Transverse colon (tissue), 4 donors: ENCODE data around the gene SH3RF1. TPM values are rescaled to one million over a fixed set of nuclear protein-coding genes. Genes with fewer than 3 reads are reported as not detected.

Experiments used
- DNase-seq: peaks from one replicate; pipeline ENCODE4 v3.0.0-alpha.2; 2019
- H3K27ac ChIP-seq, 4 donors: fragments of 200-600 bp; sonication (generic); 2 replicates each; pipeline ENCODE4 v1.5.1; 2016 to 2018; ENCODE audit warnings: inconsistent platforms in 4 of 4
- H3K27me3 ChIP-seq: fragments of 200-600 bp; sonication (generic); 2 replicates; pipeline ENCODE4 v1.5.1; 2017; ENCODE audit warnings: inconsistent platforms
- H3K36me3 ChIP-seq, 4 donors: fragments of 200-600 bp; sonication (generic); 2 replicates each; pipeline ENCODE4 v1.5.1; 2017 to 2019; ENCODE audit warnings: inconsistent platforms in 4 of 4
- H3K4me1 ChIP-seq, 4 donors: fragments of 200-600 bp; sonication (generic); 2 replicates each; pipeline ENCODE4 v1.5.1; 2017 to 2020; ENCODE audit warnings: inconsistent platforms in 4 of 4
- H3K4me3 ChIP-seq, 4 donors: fragments of 200-600 bp; sonication (generic); 1 replicate in 1 of 4; 2 replicates in 3 of 4; pipeline versions ENCODE4 v1.5.1 to v1.6.1; 2017 to 2019; ENCODE audit warnings: inconsistent platforms in 4 of 4
- H3K9me3 ChIP-seq, 2 donors: fragments of 200-600 bp; sonication (generic); 2 replicates each; pipeline ENCODE4 v1.5.1; 2017 to 2019; ENCODE audit warnings: inconsistent platforms in 2 of 2
- EP300 ChIP-seq: sonication (generic); formaldehyde crosslinking; IDR thresholded peaks from one replicate; pipeline ENCODE4 v1.6.1; 2017; ENCODE audit warnings: antibody characterized with exemption, low read depth
- POLR2A ChIP-seq: fragments of 450-650 bp; IDR thresholded peaks from one replicate; pipeline ENCODE4 v1.6.1; 2016; ENCODE audit warnings: antibody characterized with exemption, mild to moderate bottlenecking, moderate library complexity
- POLR2AphosphoS5 ChIP-seq, 3 donors: sonication (generic); formaldehyde crosslinking; IDR thresholded peaks; one replicate each; pipeline ENCODE4 v1.6.1; 2016; ENCODE audit warnings: antibody characterized with exemption in 3 of 3
- WGBS, 2 donors: methylation state at CpG; one replicate each; pipeline ENCODE4 v1.1.5; 2018; ENCODE audit warnings: low coverage in 1 of 2; 5-methylcytosine and 5-hydroxymethylcytosine counted together
- in situ Hi-C, 4 donors: fragments of 200-750 bp; cut with MboI; loops; one replicate each; pipeline versions ENCODE4 v1.15.0 to v1.15.1; 2017; ENCODE audit warnings: low sequenced_read_pairs in 3 of 4, low pct_ligation_motif_present in 1 of 4, low pct_unique_long_range_greater_than_20kb in 1 of 4
- intact Hi-C: fragments of 100-400 bp; cut with DNase I; formaldehyde crosslinking; loops from one replicate; pipeline ENCODE4 v1.15.1; 2023; ENCODE audit warnings: low total_unique reads
- total RNA-seq, 4 donors: library from RNA; depleted of rRNA; stranded (reverse); fragments of >200 nt; gene quantifications; one replicate each; pipeline ENCODE4 v1.1.0, GENCODE V29; 2016
- TF ChIP-seq, protein P1 (sequence below), 5 experiments: fragments of 200-600 bp in 3 of 5; fragments of 450-650 bp in 2 of 5; sonication (generic) in 3 of 5; IDR thresholded peaks; 1 replicate in 2 of 5; 2 replicates in 3 of 5; pipeline ENCODE4 v1.5.1; 2016 to 2017; ENCODE audit warnings: antibody characterized with exemption in 5 of 5, inconsistent platforms in 3 of 5, mild to moderate bottlenecking in 2 of 5, moderate library complexity in 1 of 5

SH3RF1 gene
- total RNA-seq, 4 donors from 2014 or later = 49.0 to 63.4 (median 54.3) TPM

DNA sequence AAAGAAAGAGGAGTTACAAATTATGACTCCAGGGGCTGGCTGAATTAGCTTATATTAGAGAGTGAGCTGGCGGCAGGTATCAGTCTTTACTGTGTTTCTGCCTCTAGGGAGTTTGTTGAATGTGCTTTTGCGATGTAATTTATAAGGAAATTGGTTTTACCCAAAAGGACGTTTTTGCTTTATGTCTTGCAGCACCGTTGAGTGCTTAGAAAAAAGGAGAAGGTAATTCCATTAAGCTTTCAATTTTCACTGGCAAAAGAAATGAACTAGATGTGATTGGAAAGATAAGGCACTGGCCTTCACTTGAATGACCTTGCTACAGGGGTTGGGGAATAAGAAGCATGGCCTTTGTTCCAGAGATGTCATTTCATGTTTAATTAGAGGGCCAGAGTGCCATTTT lies 185.8 kb downstream of the SH3RF1 start:
- no peak overlapping the region for H3K27ac ChIP-seq
- in situ Hi-C loops = no loop called here
- no peaks in the 10 kb centered on the region for H3K27me3 ChIP-seq
- peaks cover 0 to 18% (median 0%) of the 10 kb centered on the region in 4 donors for H3K4me1 ChIP-seq
- no peak for DNase-seq
- TF ChIP-seq, protein P1, sequence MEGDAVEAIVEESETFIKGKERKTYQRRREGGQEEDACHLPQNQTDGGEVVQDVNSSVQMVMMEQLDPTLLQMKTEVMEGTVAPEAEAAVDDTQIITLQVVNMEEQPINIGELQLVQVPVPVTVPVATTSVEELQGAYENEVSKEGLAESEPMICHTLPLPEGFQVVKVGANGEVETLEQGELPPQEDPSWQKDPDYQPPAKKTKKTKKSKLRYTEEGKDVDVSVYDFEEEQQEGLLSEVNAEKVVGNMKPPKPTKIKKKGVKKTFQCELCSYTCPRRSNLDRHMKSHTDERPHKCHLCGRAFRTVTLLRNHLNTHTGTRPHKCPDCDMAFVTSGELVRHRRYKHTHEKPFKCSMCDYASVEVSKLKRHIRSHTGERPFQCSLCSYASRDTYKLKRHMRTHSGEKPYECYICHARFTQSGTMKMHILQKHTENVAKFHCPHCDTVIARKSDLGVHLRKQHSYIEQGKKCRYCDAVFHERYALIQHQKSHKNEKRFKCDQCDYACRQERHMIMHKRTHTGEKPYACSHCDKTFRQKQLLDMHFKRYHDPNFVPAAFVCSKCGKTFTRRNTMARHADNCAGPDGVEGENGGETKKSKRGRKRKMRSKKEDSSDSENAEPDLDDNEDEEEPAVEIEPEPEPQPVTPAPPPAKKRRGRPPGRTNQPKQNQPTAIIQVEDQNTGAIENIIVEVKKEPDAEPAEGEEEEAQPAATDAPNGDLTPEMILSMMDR (IDR thresholded peaks at IDR 0.05) = no peak
- TF ChIP-seq EP300 (no peak), POLR2A (no peak), POLR2AphosphoS5 (IDR thresholded peaks at IDR 0.05) (no peak)
- no peaks in the 10 kb centered on the region for H3K9me3 ChIP-seq
- H3K36me3 ChIP-seq = no peaks in the 10 kb centered on the region
- H3K4me3 ChIP-seq = no peak overlapping the region
- intact Hi-C loops = no loop called here
- 84 to 86% methylated on average over 4 of the region's 4 CpGs for WGBS, 2 donors

DNA sequence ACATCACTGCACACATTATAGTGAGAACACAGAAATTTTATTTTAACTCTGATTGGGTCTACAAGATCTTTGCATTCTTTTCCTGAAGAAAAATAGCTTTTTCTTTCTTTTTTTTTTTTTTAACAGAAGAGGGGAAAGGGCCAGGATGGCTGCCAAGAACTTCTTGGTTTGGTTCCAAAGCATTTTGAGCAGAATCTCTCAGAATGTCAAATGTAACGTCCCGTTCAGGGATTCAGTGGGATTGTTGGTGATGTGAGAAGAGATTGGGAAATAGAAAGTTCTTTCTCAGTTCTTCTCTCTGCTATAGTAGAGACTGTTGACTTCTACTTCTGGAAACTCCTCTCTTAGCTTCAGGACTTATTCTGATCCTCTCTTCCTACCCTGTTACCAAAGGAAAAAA lies 189.8 kb downstream of the SH3RF1 start:
- Histone ChIP-seq H3K36me3 (no peaks in the 10 kb centered on the region), H3K27me3 (no peaks in the 10 kb centered on the region), H3K9me3 (no peaks in the 10 kb centered on the region), H3K27ac (peak overlapping the region; percentile 16 to 66 (median 39)), H3K4me1 (peaks cover 0 to 22% (median 0%) of the 10 kb centered on the region in 4 donors), H3K4me3 (no peak overlapping the region)
- TF ChIP-seq, protein P1 (IDR thresholded peaks at IDR 0.05) = no peak
- TF ChIP-seq POLR2A (no peak), EP300 (no peak)
- intact Hi-C loops = no loop called here
- in situ Hi-C loops = no loop called here
- DNase-seq = no peak
- 38 to 58% methylated on average over 2 of the region's 2 CpGs for WGBS, 2 donors

DNA sequence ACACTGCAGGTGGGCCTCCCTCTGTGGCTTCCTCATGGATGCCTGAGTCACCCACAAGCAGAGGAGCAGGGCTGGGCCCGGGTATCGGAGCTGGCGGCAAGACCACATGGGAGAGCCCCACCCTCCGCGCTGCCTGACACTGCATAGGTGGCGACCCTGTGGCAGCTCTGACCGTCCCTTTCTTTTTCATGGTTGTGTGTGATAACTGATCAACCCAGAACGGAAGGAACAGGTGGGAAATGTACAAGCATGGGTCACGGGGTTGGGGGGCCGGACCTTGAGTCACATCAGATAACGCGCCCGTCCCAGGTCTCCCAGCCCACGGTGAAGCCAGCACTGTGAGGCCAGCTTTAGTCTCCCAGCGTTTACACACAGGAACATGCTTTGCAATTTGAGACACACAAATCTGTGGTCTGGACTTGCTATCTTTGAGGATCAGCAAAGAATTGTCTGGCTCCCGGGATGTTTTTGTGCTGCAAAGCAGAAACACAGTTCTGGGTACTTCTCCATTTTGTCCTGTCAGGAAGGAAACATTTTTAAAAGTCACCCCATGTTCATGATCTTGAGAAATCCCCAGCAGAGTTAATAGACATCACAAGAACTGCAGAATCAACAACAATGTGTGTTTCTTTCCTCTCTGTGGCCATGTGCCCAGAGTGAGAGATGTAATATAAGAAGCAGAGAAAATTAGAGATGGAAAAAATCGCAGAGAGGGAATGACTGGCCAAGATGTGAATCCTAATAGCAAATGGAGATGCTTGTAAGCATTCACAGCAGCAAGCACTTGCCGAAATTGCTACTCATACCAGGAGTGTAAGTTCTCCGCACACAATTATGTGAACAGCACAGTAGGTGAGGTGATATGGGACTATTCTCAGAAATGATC lies 190.6 kb downstream of the SH3RF1 start:
- TF ChIP-seq, protein P1 (IDR thresholded peaks at IDR 0.05) = no peak
- TF ChIP-seq EP300 (no peak), POLR2A (no peak), POLR2AphosphoS5 (IDR thresholded peaks at IDR 0.05) (no peak)
- 49 to 53% methylated on average over 4 to 19 of the region's 19 CpGs for WGBS, 2 donors
- H3K4me3 ChIP-seq = no peak overlapping the region
- H3K4me1 ChIP-seq = peaks cover 0 to 22% (median 0%) of the 10 kb centered on the region in 4 donors
- DNase-seq = no peak
- no peaks in the 10 kb centered on the region for H3K27me3 ChIP-seq
- peak overlapping the region; percentile 16 to 66 (median 54) for H3K27ac ChIP-seq
- H3K36me3 ChIP-seq = no peaks in the 10 kb centered on the region
- in situ Hi-C loops (no loop called here), intact Hi-C loops (no loop called here)
- no peaks in the 10 kb centered on the region for H3K9me3 ChIP-seq

DNA sequence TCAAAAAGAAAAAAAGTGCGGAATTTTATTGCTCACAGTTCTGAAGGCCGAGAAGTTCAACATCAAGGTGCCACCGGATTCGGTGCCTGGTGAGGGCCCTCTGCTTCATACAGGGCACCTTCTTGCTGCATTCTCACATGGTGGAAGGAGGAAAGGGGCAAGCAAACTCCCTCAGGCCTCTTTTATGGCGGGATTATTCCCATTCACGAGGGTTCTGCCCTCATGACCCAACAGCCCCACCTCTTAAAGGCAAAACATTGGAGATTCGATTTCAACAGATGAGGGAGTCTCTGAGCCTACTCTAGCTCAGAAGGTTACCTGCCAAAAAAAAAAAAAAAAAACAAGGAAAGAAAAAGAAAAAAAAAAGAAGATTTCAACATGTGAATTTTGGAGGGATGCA lies 196.6 kb downstream of the SH3RF1 start:
- in situ Hi-C loops = no loop called here
- no peaks in the 10 kb centered on the region for H3K36me3 ChIP-seq

More for the DNA sequence above, 196.6 kb downstream of the SH3RF1 start:
- TF ChIP-seq POLR2A = no peak
- TF ChIP-seq POLR2AphosphoS5 (IDR thresholded peaks at IDR 0.05) = no peak
- TF ChIP-seq EP300 = no peak
- TF ChIP-seq, protein P1 (IDR thresholded peaks at IDR 0.05) = no peak
- intact Hi-C loops = no loop called here
- H3K4me3 ChIP-seq = no peak overlapping the region
- no peaks in the 10 kb centered on the region for H3K9me3 ChIP-seq
- WGBS, 2 donors = 79 to 82% methylated on average over 7 of the region's 7 CpGs
- peaks cover 0 to 16% (median 5%) of the 10 kb centered on the region in 4 donors for H3K4me1 ChIP-seq
- H3K27me3 ChIP-seq = no peaks in the 10 kb centered on the region
- H3K27ac ChIP-seq = no peak overlapping the region
- DNase-seq = no peak
